GM19351 (cell line): ENCODE measurements around the gene LATS2.
"Not testable (repeated sequence)": the region's sequence is repeated elsewhere in the genome, so short reads cannot be mapped to it uniquely, and the experiment has no call there.

ENCODE experiments used
- ATAC-seq: cut with Tn5 transposase; IDR thresholded peaks from one replicate; pipeline ENCODE4 v1.9.1; 2021; ENCODE audit warnings: mild to moderate bottlenecking, moderate library complexity; ENCODE audit not compliant: unreplicated experiment

Gene LATS2

DNA sequence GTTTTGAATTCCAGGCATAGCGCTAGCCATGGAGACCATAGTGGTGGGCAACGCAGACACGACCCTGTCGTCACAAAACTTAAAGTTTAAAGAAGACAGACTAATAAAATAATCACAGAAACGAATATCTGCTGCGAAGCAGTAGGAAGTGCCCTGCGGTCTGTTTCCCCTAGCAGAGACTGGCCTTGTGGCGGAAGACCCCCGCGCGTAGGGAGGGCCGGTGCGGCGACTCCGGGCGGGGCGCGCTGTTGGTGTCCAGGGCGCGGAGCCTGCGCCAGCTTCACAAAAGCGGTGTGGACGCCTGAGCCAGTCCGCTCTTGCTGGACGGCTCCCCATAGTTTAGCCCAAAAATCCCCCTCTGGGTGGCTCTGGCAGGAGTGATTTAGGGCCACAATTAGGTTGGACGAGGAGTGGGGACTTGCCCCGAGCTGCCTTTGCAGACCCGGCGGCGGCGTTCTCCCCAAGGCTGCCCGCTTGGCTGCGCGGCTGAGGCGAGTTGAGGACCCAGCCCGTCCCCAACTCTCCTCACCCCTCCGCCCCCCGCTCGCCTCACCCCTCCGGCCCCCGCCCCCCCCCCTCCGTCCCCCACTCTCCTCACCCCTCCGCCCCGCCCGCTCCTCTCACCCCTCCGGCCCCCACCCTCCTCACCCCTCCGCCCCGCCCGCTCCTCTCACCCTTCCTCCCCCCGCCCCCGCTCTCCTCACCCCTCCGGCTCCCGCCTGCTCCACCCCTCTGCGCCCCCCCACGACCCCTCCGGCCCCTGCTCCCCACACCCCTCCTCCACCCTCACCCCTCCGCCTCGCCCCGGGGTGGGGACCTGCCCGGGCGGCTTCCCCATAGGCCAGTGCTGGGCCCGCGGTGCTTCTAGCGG is 14.2 kb upstream of the LATS2 start:
- no peak for ATAC-seq

DNA sequence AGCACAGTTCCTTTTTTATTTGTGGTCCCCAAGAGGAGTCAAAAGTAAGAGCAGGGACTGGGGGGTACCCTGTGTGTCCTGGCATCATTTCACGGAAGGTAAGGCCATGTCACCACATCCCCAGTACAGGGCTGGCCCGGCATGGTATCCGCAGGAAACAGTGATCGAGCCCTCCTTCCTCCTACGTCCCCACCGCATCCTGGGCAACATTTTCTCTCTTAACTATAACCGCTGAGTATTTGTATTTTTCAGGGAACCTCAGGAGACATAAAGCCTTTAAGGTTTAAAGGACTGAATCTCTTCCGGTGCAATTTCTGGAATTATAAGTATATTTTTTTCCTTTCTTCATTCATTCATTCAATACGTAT is 13.6 kb upstream of the LATS2 start:
- ATAC-seq: no peak

DNA sequence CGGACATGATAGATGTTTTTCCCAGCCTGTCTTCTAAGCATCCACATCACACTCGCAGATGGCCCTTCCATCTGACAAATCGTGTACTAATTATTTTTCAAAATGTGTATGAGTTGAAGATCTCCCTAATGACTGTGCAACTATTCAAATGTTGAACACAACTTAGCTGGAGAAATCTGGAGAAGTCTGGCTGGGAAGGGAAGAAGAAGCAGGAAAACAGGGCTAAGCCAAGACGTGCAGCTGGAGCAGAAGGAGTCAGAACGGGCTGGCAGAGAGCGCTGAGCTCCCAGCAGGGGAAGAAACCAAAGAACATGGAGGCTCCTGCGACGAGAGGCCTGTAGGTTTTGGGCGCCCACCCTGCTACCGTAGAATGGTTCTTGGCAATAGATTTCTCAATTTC is 13.2 kb upstream of the LATS2 start:
- no peak for ATAC-seq

DNA sequence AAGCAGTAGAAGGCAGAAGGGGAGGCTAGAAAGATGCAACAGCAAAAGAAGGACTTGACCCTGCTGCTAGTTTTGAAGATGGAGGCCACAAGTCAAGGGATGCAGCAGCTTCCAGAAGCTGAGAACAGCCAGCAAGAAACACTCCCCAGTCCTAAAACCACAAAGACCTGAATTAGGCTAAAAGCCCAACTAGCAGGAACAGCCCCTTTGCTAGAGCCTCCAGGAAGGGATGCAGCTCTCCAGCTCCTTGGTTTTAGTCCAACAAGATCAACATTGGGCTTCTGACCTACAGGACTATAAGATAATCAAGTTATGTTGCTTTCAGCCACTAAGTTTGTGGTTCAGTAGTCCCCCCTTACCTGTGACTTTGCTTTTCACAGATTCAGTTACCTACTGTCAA is 10.5 kb upstream of the LATS2 start:
- ATAC-seq: no peak

DNA sequence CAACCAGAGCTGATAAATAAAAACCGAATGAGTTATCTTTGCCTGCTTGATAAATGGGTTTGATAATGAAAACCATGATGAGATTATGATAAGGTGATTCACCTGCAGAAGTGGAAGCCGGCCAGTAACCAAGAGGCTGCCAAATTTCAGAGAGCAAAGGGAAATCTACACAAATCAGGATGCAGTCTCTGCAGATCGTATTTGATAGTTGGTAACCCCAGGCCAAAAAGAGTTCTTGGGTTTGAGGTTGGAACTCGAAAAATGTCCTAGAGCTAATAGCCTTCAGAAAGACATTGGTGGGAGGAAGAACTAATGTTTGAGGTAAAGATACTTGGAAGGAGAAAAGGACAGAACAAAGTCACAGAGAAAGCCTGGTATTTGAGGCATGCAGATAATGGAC is 9.6 kb upstream of the LATS2 start:
- ATAC-seq: no peak

DNA sequence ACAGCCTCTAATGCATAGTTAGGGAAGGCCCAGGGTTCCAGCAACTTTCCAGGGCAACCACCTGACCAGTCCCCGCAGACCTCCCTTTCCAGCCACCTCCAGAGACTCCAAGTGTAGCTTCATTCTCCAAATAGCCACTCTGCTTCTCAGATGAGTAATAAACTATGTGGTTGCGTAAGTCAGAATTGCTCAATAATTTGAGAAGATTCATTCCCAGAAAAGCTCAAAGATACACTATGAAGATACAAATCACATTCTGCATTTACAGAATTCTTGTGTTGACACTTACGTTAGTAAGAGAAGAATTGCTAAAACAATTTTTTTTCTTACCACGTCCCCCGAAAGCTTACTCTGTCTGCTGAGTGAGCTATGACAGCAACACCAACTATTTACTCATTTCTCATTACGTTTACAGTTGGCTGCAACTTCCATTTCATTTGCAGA is 8.2 kb upstream of the LATS2 start:
- no peak for ATAC-seq

DNA sequence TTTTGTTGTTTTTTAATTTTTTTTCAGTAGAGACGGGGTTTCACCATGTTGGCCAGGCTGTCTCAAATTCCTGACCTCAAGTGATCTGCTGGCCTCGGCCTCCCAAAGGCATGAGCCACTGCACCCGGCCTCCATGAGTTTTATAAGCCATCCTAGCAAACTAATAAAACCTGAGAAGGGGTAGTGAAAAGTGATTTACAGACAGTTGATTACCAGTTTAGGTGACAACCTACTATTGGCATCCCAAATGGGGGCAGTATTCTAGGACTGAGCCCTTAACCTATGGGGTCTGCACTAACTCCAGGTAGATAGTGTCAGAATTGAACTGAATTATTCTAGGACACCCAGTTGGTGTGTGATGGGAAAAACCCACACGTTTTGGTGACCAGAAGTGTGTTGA is 6.5 kb upstream of the LATS2 start:
- no peak for ATAC-seq

DNA sequence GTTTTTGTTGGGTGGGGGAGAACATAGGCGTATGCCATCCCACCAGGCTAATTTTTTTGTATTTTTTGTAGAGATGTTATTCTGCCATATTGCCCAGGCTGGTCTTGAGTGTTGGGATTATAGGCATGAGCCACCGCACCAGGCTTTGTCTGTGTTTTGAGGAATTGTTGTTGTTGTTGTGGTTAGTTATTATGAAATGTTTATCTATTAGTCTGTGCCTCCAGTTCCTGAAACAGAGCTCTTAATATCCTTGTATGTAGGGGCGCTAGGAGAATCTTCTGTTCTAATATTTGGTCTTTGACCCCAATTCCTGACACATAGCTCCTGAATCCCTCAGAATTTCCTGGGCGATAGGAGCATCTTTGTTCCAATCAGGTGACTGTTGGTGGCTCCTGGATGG is 5.6 kb upstream of the LATS2 start:
- no peak for ATAC-seq

DNA sequence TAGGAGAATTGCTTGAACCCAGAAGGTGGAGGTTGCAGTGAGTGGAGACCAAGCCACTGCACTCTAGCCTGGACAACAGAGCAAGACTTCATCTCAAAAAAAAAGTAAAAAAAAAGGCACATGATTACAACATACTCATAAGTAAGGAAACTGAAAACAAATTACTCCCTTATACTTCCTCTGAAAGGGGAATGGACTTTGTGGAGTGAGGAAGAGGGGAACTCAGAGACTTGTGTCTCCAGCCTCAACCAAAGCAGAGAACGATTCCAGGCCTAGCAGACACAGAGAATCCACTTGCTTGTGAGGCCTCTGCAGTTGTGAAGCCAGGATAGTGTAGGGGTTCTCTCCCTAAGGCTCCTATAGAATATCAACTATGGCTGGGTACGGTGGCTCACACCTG is 4.3 kb upstream of the LATS2 start:
- no peak for ATAC-seq

DNA sequence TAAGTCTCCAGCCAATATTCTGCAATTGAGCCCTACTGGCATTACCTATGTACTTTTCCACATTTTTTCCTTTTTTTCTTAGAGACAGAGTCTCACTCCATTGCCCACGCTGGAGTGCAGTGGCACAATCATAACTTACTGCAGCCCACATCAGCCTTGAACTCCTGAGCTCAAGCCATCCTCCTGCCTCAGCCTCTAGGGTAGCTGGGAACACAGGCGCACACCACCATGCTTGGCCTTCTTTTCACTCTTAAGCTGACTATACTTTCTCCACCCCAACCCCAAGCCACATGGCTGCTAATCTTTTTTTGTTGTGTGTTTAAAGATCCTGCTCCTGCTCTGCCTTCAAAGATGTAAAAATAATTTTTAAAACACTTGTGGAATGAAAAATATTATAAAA is 1.6 kb upstream of the LATS2 start:
- no peak for ATAC-seq

DNA sequence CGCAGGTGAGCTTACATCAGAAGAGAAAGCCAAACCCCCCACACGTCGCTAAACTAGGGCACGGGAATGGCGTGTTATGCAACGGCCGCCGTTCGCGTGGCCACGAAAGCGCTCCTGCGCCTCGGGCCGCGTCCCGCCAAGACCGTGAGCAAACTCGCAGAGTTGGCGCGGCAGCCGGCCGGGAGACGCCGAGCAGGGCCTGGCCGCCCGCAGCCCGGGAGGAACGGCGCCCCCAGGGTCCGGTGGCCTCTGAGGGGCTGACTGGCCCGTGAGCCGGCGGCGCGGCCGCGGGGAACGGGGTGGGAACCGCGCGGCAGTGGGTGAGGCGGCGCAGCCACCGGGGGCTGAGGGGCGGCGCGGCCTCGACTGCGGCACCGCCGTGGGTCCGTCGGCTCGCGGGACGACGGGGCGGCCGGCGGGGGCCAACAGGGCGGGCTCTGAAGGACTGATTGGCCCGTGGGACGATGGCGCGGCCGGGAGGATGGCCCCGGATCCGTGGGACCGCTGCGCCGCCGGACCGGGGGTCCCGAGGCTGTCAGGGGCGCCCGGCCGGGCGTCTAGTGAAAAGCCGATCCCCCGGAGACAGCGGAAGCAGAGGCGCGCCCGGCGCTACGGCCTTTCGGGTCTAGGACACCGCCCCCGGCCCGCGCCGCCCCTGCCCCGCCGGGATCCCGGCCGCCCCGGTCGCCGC is 903 bp downstream of the LATS2 start:
- ATAC-seq: peak; percentile 16

DNA sequence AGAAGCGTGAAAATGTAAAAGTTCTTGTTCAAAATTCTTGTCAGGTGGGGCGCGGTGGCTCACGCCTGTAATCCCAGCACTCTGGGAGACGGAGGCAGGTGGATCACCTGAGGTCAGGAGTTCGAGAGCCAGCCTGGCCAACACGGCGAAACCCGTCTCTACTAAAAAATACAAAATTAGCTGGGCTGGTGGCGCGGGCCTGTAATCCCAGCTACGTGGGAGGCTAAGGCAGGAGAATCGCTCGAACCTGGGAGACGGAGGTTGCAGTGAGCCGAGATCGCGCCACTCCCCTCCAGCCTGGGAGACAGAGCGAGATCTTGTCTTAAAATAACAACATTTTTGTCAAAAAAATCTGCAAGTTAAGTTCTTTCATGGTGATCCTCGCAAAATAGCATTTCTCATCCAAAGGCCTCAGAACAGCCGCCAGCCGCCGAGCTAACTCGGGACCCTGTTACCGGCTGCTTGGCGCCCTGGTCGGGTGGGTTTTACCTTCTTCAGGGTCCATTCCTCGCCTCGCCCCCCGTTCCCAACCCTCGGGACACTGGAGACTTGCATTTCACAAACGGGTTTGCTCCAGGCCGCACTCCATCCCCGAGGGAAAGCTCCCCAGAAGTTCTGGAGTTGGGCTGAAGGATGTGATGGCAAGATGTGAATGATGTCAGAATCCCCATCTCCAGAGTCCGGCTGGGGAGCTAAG is 1.6 kb downstream of the LATS2 start:
- no peak for ATAC-seq

DNA sequence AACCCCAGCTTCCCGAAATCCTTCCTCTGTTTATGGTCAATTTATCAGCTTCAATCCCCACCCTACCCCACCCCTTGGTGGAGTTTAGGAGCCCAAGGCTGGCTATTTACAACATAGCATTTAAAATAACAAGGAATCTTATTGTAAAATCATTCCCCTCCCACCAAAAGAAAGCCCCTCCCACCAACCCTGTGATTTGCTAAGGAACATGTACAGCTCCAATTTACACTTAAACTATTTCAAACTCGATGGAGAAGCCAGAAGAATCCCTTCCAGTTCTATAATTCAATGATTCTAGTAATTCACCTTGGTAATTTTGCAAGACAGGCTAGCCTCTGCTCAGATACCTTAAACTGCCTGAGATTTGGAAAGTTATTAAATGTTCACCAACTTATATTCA is 3.0 kb downstream of the LATS2 start:
- ATAC-seq: no peak

DNA sequence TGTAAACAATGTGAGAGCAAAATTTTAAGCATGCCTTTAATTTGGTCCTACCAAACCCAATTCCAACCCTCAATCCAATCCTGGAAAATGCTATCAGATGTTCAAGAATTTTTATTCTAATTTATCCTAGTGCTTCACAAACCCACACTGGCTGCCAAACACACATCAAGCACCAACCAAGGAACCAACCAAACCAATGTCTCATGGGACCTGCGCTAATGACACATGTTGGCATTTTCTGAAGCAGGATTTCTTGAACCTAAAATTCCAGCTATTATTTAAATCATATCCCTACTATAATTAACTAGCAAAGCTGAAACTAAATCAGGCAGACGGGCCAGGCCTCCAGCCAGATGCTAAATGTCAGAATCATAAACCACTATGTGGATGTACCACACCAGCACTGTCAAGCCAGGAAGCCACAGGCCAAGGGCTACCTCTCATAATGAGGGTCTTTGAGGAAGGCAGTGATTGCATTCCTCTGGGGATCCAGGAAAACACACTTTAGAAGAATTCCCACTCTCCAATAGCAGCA is 5.8 kb downstream of the LATS2 start:
- ATAC-seq: no peak

DNA sequence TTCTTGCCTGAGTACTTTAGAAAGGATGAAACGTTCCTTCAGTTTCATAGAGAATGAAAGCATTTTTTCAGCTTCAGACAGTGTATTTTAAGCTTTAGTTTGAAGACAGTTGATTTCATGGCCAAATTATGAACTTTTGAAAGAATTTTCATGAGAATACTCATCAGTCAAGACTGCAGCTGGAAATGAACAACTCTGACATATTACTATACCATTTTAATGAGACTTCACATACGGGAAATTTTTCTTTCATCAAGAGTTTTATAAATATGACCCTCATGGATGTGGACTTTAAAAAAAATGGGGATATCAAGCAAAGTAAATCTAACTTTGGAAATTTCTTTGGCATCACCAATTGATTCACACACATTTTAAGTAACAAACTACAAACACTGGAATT is 6.4 kb downstream of the LATS2 start:
- ATAC-seq: no peak

DNA sequence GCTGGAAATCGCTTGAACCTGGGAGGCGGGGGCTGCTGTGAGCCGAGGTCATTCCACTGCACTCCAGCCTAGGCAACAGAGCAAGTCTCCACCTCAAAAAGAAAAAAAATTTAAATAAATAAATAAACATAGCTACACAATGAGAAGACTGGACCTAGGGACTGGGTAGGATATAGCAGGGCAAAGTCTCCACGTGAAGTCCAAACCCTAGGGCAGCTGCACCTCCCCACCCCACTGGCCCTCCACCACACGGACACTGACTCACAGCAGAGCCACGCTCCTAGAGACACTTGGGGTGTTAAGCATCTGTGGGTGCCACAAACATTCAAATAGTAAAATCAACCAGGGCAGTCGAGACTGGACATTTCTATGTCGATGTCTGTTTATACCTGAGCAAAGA is 7.1 kb downstream of the LATS2 start:
- no peak for ATAC-seq

DNA sequence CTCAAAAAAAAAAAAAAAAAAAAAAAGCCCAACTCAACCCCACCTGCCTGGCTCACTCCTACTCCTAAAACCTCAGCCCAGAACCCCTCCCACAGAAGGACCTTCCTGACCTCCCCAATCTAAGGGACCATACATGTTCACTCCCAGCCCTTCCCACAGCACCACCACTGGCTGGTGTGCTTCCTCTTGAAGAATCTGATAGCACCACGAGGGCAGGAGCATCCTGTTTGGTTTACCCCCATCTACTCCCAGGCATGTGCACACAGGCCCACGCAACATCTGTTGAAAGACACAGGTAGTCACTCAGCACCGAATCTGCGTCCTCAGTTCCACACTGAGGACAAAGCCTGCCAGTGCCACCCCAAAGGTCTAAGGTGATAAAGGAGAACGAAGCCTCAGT is 8.2 kb downstream of the LATS2 start:
- ATAC-seq: no peak

DNA sequence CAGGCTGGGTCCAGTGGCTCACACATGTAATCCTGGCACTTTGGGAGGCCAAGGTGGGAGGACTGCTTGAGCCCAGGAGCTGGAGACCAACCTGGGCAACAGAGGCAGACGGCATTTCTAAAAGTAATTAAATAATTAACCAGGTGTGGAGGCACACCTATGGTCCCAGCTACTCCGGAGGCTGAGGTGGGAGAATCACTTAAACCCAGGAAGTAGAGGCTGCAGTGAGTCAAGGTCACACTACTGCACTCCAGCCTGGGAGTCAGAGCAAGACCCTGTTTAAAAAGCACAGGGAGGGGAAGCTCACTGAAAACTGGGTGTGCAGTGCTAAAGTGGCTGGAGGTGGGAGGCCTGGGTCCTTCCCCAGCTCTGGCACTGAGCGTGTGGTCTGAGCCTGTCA is 9.7 kb downstream of the LATS2 start:
- ATAC-seq: no peak

DNA sequence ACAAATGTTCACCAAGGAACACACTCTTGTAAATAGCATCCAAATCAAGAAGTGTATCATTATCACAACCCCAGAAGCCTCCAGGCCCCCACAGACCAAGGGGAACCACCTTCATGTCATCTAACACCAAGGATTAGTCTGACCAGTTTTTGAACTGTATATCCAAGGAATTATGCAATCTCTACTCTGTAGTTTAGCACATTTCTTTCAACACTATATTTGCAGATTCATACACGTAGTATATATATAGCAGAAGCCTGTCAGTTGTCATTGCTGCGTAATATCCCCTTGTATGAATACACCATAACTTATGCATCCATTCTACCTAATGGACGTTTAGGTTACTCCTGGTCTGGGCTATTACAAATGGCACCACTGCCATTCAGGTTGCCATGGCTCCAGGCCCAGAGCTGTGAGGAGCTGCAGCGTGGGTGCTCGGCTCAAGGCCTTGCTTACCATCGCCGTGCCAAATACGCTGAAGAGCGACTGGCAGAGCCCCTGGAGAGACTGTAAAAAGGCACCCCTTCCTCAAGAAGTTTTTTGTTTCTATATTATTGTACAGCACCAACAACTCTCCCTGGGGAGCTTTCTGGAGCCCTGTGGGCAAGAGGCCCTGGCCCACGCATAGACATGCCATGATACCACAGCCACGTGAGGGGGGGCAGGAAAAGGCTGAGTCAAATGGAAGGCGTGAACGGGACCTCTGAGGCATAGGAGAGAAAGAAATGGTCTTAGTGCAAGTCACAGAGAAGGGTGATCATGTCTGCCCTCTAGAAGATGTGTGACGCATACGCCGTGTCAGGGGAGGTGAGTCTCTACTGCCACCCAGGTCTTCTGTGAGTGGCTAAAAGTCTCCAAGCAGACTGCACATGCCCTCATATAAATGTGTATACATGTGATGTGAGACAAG is 10.8 kb downstream of the LATS2 start:
- no peak for ATAC-seq

DNA sequence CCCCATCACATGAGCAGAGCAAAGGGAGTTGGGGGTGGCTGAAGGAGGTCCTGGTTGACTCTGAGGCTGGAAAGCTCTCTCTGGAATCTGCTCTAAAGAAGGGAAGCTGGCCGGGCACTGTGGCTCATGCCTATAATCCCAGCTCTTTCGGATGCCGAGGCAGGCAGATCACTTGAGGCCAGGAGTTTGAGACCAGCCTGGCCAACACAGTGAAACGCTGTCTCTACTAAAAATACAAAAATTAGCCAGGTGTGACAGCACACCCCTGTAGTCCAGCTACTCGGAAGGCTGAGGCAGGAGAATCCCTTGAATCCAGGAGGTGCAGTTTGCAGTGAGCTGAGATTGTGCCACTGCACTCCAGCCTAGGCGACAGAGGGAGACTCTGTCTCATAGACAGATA is 11.7 kb downstream of the LATS2 start:
- ATAC-seq: not testable (repeated sequence)
